ENCODE measurements around the gene TRIM26. TPM values are rescaled to one million over a fixed set of nuclear protein-coding genes. Genes with fewer than 3 reads are reported as not detected.

TRIM26 gene
- total and polyA plus RNA-seq, 2 donors (not counting 1 experiment from before 2014, with no cell fraction given), result 49.5 to 73.2 TPM

GRCh38 chr6:30185846-30186484, 27.2 kb downstream of the TRIM26 start:
- Mint-ChIP-seq H3K4me1 (no peaks in the 10 kb centered on the region), H3K27ac (no peak overlapping the region), H3K9me3 (ENCODE audit: insufficient read depth) (peaks cover 1% of the 10 kb centered on the region), H3K27me3 (no peaks in the 10 kb centered on the region), H3K4me3 (no peak overlapping the region)
- no peak for DNase-seq
- Histone ChIP-seq H3K9ac (ENCODE audit: low read length) (no peak overlapping the region), H2AFZ (ENCODE audit: insufficient read depth, low read depth, low read length, poor library complexity, severe bottlenecking) (no peak overlapping the region), H3K9me3 (ENCODE audit: control extremely low read depth in 1 of 3, control insufficient read depth in 2 of 3, insufficient read depth in 1 of 3, low read length in 2 of 3) (peaks cover 0 to 5% (median 0%) of the 10 kb centered on the region in 3 donors), H3K27me3 (replicated peaks in 1 of 4; ENCODE audit: control extremely low read depth in 1 of 4, control insufficient read depth in 3 of 4, insufficient read depth in 4 of 4, low read length in 3 of 4) (no peaks in the 10 kb centered on the region), H3K36me3 (replicated peaks in 1 of 2; ENCODE audit: control extremely low read depth in 1 of 2, control insufficient read depth in 1 of 2, extremely low read depth in 1 of 2, insufficient read depth in 2 of 2, low read length in 1 of 2) (peaks cover 6 to 57% of the 10 kb centered on the region in 2 experiments), H4K20me1 (ENCODE audit: control insufficient read depth, insufficient read depth, low read length, poor library complexity, severe bottlenecking) (peaks cover 5% of the 10 kb centered on the region), H3K27ac (ENCODE audit: low read length in 2 of 2) (no peak overlapping the region), H3K4me3 (ENCODE audit: control extremely low read depth in 1 of 5, extremely low read depth in 1 of 5, insufficient read depth in 1 of 5, low read depth in 2 of 5, low read length in 4 of 5) (no peak overlapping the region), H3K79me2 (ENCODE audit: control insufficient read depth, insufficient read depth, low read length) (no peaks in the 10 kb centered on the region), H3K4me2 (replicated peaks; ENCODE audit: low read depth, low read length, poor library complexity, severe bottlenecking) (no peak overlapping the region), H3K4me1 (ENCODE audit: control insufficient read depth in 2 of 2, insufficient read depth in 2 of 2, low read length in 2 of 2) (no peaks in the 10 kb centered on the region)
- no peak for ATAC-seq (ENCODE audit: low read depth)
- TF ChIP-seq, protein P1, sequence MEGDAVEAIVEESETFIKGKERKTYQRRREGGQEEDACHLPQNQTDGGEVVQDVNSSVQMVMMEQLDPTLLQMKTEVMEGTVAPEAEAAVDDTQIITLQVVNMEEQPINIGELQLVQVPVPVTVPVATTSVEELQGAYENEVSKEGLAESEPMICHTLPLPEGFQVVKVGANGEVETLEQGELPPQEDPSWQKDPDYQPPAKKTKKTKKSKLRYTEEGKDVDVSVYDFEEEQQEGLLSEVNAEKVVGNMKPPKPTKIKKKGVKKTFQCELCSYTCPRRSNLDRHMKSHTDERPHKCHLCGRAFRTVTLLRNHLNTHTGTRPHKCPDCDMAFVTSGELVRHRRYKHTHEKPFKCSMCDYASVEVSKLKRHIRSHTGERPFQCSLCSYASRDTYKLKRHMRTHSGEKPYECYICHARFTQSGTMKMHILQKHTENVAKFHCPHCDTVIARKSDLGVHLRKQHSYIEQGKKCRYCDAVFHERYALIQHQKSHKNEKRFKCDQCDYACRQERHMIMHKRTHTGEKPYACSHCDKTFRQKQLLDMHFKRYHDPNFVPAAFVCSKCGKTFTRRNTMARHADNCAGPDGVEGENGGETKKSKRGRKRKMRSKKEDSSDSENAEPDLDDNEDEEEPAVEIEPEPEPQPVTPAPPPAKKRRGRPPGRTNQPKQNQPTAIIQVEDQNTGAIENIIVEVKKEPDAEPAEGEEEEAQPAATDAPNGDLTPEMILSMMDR (IDR thresholded peaks at IDR 0.05), result no peak
- no peak for TF ChIP-seq EZH2 (IDR thresholded peaks at IDR 0.05; ENCODE audit: borderline replicate concordance, insufficient read depth, low read depth, low read length, poor library complexity, severe bottlenecking)
- WGBS (ENCODE audit: insufficient coverage), result 96% methylated on average over 19 of the region's 20 CpGs
- POLR2A ChIA-PET, result no interaction called here
- CTCF ChIA-PET, result no interaction called here
- intact Hi-C loops (cut with micrococcal nuclease), result no loop called here

DNA sequence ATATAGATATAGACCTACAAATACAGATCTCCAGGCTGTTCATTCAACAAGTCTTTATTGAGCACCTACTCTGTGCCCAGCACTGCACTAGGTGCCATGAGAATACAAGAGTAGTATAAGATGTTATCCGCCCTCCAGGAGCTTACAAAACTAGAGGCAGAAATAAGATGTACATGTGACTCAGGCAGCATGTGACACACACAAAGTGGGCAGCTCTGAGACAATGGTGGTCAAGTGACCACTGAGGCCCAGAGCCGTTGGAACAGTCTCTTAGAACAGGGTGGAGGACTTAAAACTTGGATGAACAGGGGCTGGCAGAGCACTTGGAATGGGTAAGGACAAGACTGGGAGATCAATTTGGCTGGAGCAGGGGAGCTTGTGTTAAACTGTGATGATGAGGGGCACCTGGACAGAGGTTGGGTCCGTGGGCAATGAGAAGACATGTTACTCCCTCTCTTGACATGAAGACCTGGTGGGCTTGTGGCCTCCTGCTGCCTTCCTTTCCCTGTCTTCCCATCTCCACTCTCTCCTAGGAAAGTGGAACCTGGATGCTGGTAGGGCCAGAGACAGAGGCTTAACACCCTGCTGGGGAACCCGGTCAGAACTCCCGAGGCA, 28.7 kb downstream of the TRIM26 start:
- H3K36me3 ChIP-seq (replicated peaks in 1 of 2; ENCODE audit: control extremely low read depth in 1 of 2, control insufficient read depth in 1 of 2, extremely low read depth in 1 of 2, insufficient read depth in 2 of 2, low read length in 1 of 2), result peaks cover 0 to 42% of the 10 kb centered on the region in 2 experiments
- no peak for TF ChIP-seq EZH2 (IDR thresholded peaks at IDR 0.05; ENCODE audit: borderline replicate concordance, insufficient read depth, low read depth, low read length, poor library complexity, severe bottlenecking)
- TF ChIP-seq, protein P1 (IDR thresholded peaks at IDR 0.05), result no peak
- POLR2A ChIA-PET, result no interaction called here
- ATAC-seq (ENCODE audit: low read depth), result no peak
- CTCF ChIA-PET, result no interaction called here
- peaks cover 0 to 4% (median 2%) of the 10 kb centered on the region in 4 experiments for H3K27me3 ChIP-seq (replicated peaks in 1 of 4; ENCODE audit: control extremely low read depth in 1 of 4, control insufficient read depth in 3 of 4, insufficient read depth in 4 of 4, low read length in 3 of 4)
- H3K4me3 Mint-ChIP-seq, result no peak overlapping the region
- H3K79me2 ChIP-seq (ENCODE audit: control insufficient read depth, insufficient read depth, low read length), result no peaks in the 10 kb centered on the region
- H3K4me2 ChIP-seq (replicated peaks; ENCODE audit: low read depth, low read length, poor library complexity, severe bottlenecking), result no peak overlapping the region
- peak overlapping the region; percentile 42 for H3K27ac Mint-ChIP-seq
- H3K4me1 Mint-ChIP-seq, result no peaks in the 10 kb centered on the region
- H3K27ac ChIP-seq (ENCODE audit: low read length in 2 of 2), result no peak overlapping the region
- peaks cover 2% of the 10 kb centered on the region for H3K9me3 Mint-ChIP-seq (ENCODE audit: insufficient read depth)
- no peak overlapping the region for H3K9ac ChIP-seq (ENCODE audit: low read length)
- DNase-seq, result no peak
- 86% methylated on average over 2 of the region's 5 CpGs for WGBS (ENCODE audit: insufficient coverage)
- intact Hi-C loops (cut with micrococcal nuclease), result no loop called here
- H3K27me3 Mint-ChIP-seq, result peaks cover 5% of the 10 kb centered on the region
- H2AFZ ChIP-seq (ENCODE audit: insufficient read depth, low read depth, low read length, poor library complexity, severe bottlenecking), result no peak overlapping the region
- H3K9me3 ChIP-seq (ENCODE audit: control extremely low read depth in 1 of 3, control insufficient read depth in 2 of 3, insufficient read depth in 1 of 3, low read length in 2 of 3), result peaks cover 5 to 7% (median 6%) of the 10 kb centered on the region in 3 donors
- no peak overlapping the region for H3K4me3 ChIP-seq (ENCODE audit: control extremely low read depth in 1 of 5, extremely low read depth in 1 of 5, insufficient read depth in 1 of 5, low read depth in 2 of 5, low read length in 4 of 5)
- H3K4me1 ChIP-seq (ENCODE audit: control insufficient read depth in 2 of 2, insufficient read depth in 2 of 2, low read length in 2 of 2), result no peaks in the 10 kb centered on the region
- H4K20me1 ChIP-seq (ENCODE audit: control insufficient read depth, insufficient read depth, low read length, poor library complexity, severe bottlenecking), result no peaks in the 10 kb centered on the region

Measured in B cell (primary cell).